Heart left ventricle (tissue), 16 donors: ENCODE data around the gene EIF5A. TPM values are rescaled to one million over a fixed set of nuclear protein-coding genes. Genes with fewer than 3 reads are reported as not detected.
A peak's percentile ranks its signal among the peaks of the same experiment; 100 is the strongest.

Experiments used
- ATAC-seq, 4 donors: fragments of 200-7000 bp; cut with Tn5 transposase; one replicate each; pipeline ENCODE4 v1.9.1; 2020 to 2022; ENCODE audit warnings: moderate library complexity in 4 of 4, mild to moderate bottlenecking in 3 of 4, moderate number of reproducible peaks in 1 of 4
- DNase-seq, 5 donors: peaks; one replicate each; pipeline ENCODE4 v3.0.0-alpha.2; 2020
- H3K27ac ChIP-seq, 12 donors: fragments of 200-600 bp; sonication (generic) in 4 of 12; one replicate each; pipeline versions ENCODE4 v1.5.0 to v1.8.0; 2016 to 2022; ENCODE audit warnings: mild to moderate bottlenecking in 2 of 12
- H3K27me3 ChIP-seq, 9 donors: fragments of 200-600 bp; sonication (generic) in 2 of 9; one replicate each; pipeline versions ENCODE4 v1.5.1 to v1.8.0; 2016 to 2022; ENCODE audit warnings: mild to moderate bottlenecking in 3 of 9
- H3K36me3 ChIP-seq, 9 donors: fragments of 200-600 bp; sonication (generic) in 2 of 9; one replicate each; pipeline versions ENCODE4 v1.5.0 to v1.8.0; 2018 to 2022; ENCODE audit warnings: mild to moderate bottlenecking in 2 of 9
- H3K4me1 ChIP-seq, 12 donors: fragments of 200-600 bp; sonication (generic) in 4 of 12; one replicate each; pipeline versions ENCODE4 v1.5.0 to v1.8.0; 2016 to 2022; ENCODE audit warnings: mild to moderate bottlenecking in 3 of 12
- H3K4me3 ChIP-seq, 12 donors: fragments of 200-600 bp; sonication (generic) in 4 of 12; one replicate each; pipeline versions ENCODE4 v1.5.0 to v1.8.0; 2017 to 2022; ENCODE audit warnings: mild to moderate bottlenecking in 9 of 12, moderate library complexity in 4 of 12
- H3K9me3 ChIP-seq, 12 donors: fragments of 200-600 bp; sonication (generic) in 4 of 12; one replicate each; pipeline versions ENCODE4 v1.5.0 to v1.8.0; 2016 to 2022; ENCODE audit warnings: mild to moderate bottlenecking in 1 of 12
- CTCF ChIP-seq, 12 donors: fragments of 200-600 bp; sonication (generic) in 4 of 12; IDR thresholded peaks; one replicate each; pipeline versions ENCODE4 v1.5.0 to v1.8.0; 2018 to 2022; ENCODE audit warnings: antibody characterized with exemption in 12 of 12, mild to moderate bottlenecking in 5 of 12
- POLR2A ChIP-seq, 2 donors: fragments of 450-650 bp; IDR thresholded peaks; one replicate each; pipeline ENCODE4 v1.6.1; 2017; ENCODE audit warnings: antibody characterized with exemption in 2 of 2, mild to moderate bottlenecking in 2 of 2, moderate library complexity in 2 of 2
- WGBS, 4 donors: extraction: QIAGEN DNeasy Blood & Tissue Kit in 2 of 4; methylation state at CpG; one replicate each; pipeline versions ENCODE4 v1.1.5 to v1.1.7; 2013 to 2018; 5-methylcytosine and 5-hydroxymethylcytosine counted together
- intact Hi-C, 10 donors: fragments of 100-400 bp; cut with DNase I; formaldehyde crosslinking; loops; one replicate each; pipeline versions ENCODE4 v1.11.1 to v1.14.2; 2022
- polyA plus RNA-seq, 2 donors: library from polyadenylated mRNA; stranded (reverse); fragments of 200-250 nt; gene quantifications; one replicate each; pipeline ENCODE4 v1.2.3, GENCODE V29; 2013
- total RNA-seq, 9 donors: library from RNA; depleted of rRNA in 2 of 9; stranded (reverse); fragments of >200 nt in 2 of 9; fragmentation: NEBNext Ultra II Directional in 3 of 9; extraction: Animal tissue kit (Norgen Biotek cat#: 25700) in 3 of 9; gene quantifications; one replicate each; pipeline versions ENCODE4 v1.1.0 to v1.2.4, GENCODE V29; 2016 to 2023
- donor health status: ischemic (EF 13 %, LVEDD 7.1; RV severe dilation, severe dysfunction).
- donor health status: healthy with polysubstance abuse.
- donor health status: DM: no; HTN: yes; CAD: no.
- donor health status: DM: no; HTN: no; CAD: no.
- donor health status: ischemic (EF 25% LVEDD 6.9; RV normal size, moderate dysfunction).
- donor health status: ischemic (EF 25% LVEDD 5.7; RV mildly dilated, moderate dysfunction).
- donor health status: healthy.
- donor health status: DM: yes; HTN: yes; CAD: no.
- donor health status: ischemic (EF 35%, LVEDD 5.7; RV mildly dilated, moderate dysfunction).
- donor health status: nonischemic (EF 11% LVEDD 7.7; RV severe dilation, severe dysfunction).
- donor health status: DM: yes; HTN: yes; CAD: no.
- donor health status: PGD.
- donor health status: ischemic (EF 29% LVEDD 5.4; RV normal size, mild dysfunction).
- donor health status: nonischemic (EF 23%, LVEDD 6.1; RV moderate dilation, normal function).

The EIF5A gene
- total and polyA plus RNA-seq, 11 donors = 120 to 934 (median 268) TPM

- Histone ChIP-seq H3K4me3 (peak within 1 kb of the TSS; percentile 9 to 64 (median 52)), H3K4me1 (peaks cover 0 to 36% (median 23%) of the 10 kb centered on the region in 12 donors), H3K27me3 (peaks cover 18 to 57% (median 36%) of the 10 kb centered on the region in 9 donors), H3K9me3 (no peaks in the 10 kb centered on the region), H3K27ac (peak within 1 kb of the TSS in 2 of 12 donors; percentile 19 to 33), H3K36me3 (peaks cover 0 to 27% (median 22%) of the 10 kb centered on the region in 9 donors)
- TF ChIP-seq CTCF (IDR thresholded peaks at IDR 0.05) = no peak
- TF ChIP-seq POLR2A (IDR thresholded peaks at IDR 0.05) = no peak
- DNase-seq (no peak), ATAC-seq (no peak)
- intact Hi-C loops = no loop called here
- 7 to 15% (median 8%) methylated on average over 38 to 64 of the region's 64 CpGs for WGBS, 4 donors
Measured at GRCh38 chr17:7262192-7262934, 45.1 kb upstream of the EIF5A start, which contains the start of gene CLDN7. TSS of gene CLDN7 (minus strand) at chr17:7262478. CDS start at chr17:7262043, 435 bp downstream.

- Histone ChIP-seq H3K36me3 (peaks cover 0 to 19% (median 14%) of the 10 kb centered on the region in 9 donors), H3K4me3 (peak overlapping the region in 9 of 12 donors; percentile 12 to 64 (median 28)), H3K4me1 (peaks cover 0 to 36% (median 23%) of the 10 kb centered on the region in 12 donors), H3K27ac (no peak overlapping the region), H3K9me3 (no peaks in the 10 kb centered on the region), H3K27me3 (peaks cover 18 to 62% (median 36%) of the 10 kb centered on the region in 9 donors)
- TF ChIP-seq POLR2A (IDR thresholded peaks at IDR 0.05) = no peak
- no peak for TF ChIP-seq CTCF (IDR thresholded peaks at IDR 0.05)
- WGBS, 4 donors = 9 to 14% (median 11%) methylated on average over 26 of the region's 26 CpGs
- intact Hi-C loops = no loop called here
- ATAC-seq (peak in 2 of 4 donors; percentile 8 to 31), DNase-seq (peak in 1 of 5 donors; percentile 33)
Measured at GRCh38 chr17:7262935-7263800, 44.3 kb upstream of the EIF5A start.

DNA sequence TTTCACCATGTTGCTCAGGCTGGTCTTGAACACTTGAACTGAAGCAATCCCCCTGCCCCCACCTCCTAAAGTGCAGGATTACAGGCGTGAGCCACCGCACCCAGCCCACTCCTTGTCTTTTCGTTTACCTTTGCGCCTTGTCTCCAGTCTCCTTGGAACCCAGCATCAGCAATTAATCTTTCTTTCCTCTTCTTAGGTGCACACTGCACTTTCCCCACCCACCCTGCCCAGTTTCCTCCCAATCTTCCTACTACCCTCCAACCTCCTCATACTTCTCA, 43.7 kb upstream of the EIF5A start:
- intact Hi-C loops = no loop called here
- 49 to 66% (median 56%) methylated on average over 4 of the region's 4 CpGs for WGBS, 4 donors
- H3K27me3 ChIP-seq = peaks cover 18 to 62% (median 36%) of the 10 kb centered on the region in 9 donors

More for the DNA sequence above, 43.7 kb upstream of the EIF5A start:
- no peak for TF ChIP-seq CTCF (IDR thresholded peaks at IDR 0.05)
- TF ChIP-seq POLR2A (IDR thresholded peaks at IDR 0.05) = no peak
- ATAC-seq (no peak), DNase-seq (no peak)
- Histone ChIP-seq H3K27ac (no peak overlapping the region), H3K4me3 (peak overlapping the region in 2 of 12 donors; percentile 26 to 64), H3K4me1 (peaks cover 0 to 36% (median 23%) of the 10 kb centered on the region in 12 donors), H3K9me3 (no peaks in the 10 kb centered on the region), H3K36me3 (peaks cover 0 to 13% (median 8%) of the 10 kb centered on the region in 9 donors)
